Stimulated activated CD4-positive, alpha-beta T cell treated with anti-CD3 and anti-CD28 coated beads, Interleukin-2, amount 100 ng/mL, for 4 hours (primary cell): ENCODE data around the gene GPBAR1.

Source experiments
- DNase-seq: peaks from one replicate; pipeline ENCODE4 v3.0.0-alpha.2; 2020; ENCODE audit warnings: low read depth

GPBAR1 gene

DNA sequence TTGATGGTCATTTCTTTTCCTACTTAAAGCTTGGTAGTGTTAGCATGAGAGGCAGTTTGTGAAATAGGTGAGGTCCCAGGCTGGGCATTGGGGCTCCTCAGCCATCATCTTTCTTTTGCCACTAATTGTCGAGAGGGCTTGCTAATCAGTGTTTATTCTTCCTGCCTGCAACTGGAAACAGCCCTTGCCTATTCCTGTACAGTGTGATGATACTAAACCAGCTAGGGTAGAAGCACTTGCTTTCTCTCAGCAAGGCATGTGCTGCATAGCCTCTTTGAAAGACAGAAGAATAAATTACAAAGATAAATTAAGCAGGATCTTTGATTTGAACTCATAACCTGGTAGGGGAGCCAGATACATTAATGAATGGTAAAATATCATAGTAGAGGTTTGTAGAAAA is 16.6 kb upstream of the GPBAR1 start:
- DNase-seq: no peak

DNA sequence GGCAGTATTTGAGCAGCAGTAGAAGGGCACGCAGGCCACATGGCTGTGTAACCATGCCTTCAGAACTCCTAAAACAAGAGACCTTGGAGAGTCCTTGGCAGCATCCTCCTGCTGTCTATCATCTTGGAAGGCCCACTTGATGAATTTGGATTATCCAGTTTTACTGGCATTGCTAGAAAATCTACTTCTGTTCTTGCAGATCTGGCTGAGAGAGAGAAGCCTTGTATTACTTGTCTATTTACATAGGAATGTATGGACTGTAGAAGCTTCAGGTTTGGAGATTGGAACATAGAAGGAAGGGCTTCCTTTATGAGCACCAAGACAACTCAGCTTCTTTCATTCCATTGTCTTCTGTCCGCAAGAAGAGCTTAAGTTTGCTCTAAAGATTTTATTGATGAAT is 16.1 kb upstream of the GPBAR1 start:
- DNase-seq: no peak

DNA sequence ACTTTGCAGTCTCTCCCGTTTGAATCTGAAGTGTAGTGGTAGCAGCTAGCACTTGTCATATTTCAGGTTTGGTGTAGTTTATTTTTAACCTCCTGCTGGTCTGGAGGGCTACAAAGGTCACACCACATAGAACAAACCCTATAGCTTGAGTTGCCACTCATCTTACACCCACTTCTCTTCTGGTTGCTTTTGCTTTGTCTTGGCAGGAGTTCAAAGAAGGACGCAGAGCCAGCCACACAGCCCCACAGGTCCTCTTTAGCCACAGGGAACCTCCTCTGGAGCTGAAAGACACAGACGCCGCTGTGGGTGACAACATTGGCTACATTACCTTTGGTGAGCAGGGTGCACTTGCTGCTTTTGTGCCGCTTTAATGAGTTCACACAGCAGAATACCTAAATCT is 15.6 kb upstream of the GPBAR1 start:
- no peak for DNase-seq

DNA sequence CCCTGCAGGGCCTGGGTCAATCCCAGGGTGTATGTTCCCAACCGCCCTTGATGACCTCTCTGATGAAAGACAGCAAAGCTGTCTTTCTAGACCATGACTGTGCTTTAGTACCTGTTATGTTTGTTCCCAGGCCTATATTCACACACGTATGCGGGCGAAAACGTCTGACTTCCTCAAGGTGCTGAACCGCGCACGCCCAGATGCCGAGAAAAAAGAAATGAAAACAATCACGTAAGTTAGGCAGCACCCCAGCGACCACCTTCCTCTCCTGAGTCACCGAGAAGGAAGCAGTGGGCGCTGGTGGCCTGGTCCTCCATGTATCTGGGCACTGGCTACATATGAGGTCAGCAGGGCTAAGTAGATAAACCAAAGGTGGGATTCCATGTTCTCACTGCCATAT is 11.1 kb upstream of the GPBAR1 start:
- no peak for DNase-seq

DNA sequence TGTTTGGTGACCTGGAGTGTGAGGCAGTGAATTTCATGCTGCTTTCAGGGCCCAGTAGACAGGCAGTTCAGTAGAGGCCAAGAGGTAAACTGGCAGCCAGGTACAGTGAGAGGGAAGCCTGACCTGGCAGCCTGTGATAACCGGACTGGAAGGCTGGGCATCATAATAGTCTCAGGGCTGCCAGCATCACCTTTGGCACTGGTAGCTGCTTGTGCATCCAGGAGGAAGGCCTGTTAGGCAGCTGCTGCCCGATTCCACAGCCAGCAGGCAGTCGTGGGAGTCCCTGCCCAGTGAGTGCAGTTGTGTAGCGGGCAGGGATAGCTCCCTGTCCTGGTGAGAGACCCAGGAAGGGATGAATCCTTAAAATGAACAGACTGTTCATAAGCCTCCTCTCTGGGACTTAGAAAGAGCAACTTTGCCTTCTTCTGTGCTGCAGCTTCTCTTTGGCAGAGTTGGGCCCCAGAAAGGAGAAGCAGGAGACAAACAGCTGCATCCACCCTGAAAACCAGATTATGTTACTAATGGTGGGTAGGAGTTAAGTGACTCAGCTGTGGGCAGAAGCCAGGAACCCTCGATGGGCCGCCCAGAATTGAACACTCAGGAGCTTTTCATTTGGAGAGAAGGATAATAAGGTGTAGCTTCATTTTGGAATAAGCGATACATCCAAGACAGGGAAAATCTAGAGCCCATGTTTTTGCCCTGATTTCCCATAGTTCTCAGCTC is 8.1 kb upstream of the GPBAR1 start:
- DNase-seq: no peak

DNA sequence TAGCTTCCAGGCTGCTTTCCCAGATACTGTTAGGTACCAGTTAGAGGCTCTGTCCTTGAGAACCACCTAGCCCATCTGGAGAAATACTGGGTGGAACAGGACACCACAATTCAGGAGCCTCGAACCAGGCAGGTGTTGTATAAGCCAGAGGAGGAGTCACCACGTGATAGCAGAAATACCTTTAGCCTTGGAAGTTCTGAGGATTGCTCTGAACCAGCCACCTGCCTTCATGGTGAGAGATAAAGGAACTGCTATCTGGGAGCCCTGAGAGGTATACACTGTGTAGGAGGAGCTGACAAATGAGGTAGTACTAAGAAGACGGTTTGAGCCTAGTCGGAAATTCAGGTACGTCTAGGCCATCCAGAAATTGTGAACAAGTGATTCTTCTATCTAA is 7.6 kb upstream of the GPBAR1 start:
- DNase-seq: no peak

DNA sequence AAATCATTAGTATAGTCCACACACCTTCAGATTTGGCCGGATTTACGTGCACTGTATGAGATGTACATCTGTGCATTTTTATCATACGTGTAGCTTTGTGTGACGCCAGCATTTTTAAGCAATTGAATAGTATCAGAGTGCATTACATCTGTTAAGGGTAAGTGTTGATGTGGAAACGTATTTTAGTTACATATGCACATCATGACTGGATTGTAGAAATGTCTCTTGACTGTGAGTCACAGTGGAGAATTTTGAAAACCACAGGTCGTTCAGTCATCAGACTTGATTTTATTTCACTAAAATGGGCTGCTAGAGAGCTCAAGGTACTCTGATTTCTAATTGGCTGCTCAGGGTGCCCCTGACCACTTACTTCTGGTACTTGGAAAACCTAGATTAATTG is 5.4 kb upstream of the GPBAR1 start:
- no peak for DNase-seq

DNA sequence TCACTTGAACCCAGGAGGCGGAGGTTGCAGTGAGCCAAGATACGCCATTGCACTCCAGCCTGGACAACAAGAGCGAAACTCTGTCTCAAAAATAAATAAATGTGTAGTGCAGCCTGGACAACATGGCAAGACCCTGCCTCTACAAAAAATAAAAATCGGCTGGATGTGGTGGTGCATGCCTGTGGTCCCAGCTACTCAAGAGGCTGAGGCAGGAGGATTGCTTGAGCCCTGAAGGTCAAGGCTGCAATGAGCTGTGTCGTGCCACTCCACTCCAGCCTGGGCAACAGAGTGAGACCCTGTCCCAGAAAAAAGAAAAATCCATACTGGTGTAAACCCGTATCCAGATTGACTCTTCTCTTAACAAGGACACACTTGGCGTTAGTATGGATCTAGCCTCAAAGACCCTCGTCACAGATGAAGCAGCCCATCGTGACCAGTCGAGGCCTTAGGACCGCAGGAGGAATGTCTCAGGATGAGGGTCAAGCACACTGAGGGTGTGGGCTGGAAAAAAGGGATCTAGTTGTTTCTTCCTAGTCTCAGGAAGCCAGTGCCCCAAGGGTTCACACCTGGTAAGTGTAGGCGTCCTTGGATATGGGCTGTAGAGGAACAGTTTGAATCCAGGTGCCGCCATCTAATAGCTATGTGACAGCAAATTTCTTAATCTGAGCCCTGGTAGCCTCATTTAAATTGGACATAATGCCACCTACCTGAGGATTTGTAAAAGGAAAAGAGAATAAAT is 4.0 kb upstream of the GPBAR1 start:
- DNase-seq: no peak

DNA sequence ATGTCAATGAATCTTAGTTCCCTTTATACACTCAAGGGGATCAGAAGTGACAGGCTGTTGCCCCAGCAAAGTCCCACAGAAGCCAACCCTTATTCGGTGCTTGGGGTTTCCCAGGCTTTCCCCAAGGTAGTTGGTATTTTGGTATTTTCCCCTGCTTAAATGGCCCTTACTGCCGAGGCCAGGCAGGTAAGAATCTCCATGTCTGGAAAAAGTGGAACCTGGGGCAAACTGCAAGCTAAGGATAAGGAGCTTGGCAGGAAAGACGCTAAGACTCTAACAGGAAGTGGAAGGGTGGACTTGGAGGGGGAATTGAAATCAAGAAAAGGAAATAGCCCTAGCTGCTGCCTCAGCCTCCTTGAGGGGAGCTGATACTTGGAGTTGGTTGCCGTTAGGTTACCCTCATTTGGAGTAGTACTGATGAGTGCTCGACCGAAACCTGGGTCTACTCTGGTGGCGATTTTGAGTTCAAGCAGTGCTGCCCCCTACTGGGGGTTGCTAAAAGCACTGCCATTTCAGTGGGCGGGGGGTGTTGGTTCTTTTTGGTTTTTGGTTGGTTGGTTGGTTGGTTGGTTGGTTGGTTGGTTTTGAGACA is 3.3 kb upstream of the GPBAR1 start:
- peak; percentile 51 for DNase-seq

DNA sequence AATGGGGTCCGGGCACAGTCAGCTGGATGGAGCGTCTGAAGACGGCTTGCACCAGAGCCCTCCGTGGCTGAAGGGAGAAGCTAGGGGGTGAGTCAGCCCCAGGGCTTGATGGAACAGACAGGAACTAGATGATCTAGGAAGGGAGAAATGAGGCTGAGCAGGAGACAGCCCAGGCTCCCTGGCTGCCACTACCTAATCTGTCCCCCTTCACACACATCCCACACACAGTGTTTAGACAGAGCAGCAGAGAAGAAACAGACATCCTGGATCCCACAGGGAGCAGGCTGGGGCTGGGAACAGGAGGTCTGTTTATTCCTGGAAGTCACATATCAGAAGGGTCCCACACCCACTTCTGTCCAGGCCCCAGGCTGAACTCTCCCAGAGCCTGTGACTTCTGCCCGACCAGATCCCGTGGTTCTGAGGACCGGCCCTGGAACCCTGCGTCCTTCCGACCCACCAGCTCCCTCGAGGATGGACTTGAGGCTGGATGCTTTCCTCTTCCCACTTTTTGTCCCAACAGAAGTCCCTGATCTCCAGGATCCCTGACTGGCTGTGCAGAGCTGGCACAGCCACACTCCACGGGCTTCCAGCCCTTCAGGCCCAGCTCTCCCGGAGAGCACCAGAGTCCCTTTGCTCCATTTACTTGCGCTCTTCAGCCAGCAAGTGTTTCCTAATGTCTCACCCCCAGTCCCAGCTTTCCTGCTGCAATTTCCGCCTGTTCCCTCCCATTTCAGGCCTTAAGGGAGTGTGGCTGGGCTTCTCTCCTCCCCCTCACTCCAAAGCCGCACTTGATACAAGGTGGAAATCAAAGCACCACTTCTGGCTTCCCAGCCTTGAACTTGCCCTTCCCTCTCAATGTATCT is 1.5 kb upstream of the GPBAR1 start:
- DNase-seq: no peak

DNA sequence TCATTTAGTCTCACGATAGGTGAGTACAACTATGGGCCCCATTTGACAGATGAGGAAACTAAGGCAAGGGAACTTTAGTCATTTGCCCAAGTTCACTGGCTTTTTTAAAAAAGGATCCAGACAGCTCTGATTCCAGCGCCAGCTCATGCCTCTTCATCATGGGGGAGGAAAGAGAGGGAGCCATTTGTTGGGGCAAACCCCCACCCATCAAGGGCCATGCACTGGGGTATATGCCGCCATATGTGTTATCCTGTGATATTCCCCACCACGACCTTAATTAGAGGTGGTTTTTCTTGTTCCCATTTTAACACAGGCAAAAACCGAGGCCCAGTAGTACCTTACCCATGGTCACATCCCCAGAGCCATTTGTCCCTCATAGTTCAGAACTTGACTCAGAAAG is 649 bp upstream of the GPBAR1 start:
- no peak for DNase-seq

DNA sequence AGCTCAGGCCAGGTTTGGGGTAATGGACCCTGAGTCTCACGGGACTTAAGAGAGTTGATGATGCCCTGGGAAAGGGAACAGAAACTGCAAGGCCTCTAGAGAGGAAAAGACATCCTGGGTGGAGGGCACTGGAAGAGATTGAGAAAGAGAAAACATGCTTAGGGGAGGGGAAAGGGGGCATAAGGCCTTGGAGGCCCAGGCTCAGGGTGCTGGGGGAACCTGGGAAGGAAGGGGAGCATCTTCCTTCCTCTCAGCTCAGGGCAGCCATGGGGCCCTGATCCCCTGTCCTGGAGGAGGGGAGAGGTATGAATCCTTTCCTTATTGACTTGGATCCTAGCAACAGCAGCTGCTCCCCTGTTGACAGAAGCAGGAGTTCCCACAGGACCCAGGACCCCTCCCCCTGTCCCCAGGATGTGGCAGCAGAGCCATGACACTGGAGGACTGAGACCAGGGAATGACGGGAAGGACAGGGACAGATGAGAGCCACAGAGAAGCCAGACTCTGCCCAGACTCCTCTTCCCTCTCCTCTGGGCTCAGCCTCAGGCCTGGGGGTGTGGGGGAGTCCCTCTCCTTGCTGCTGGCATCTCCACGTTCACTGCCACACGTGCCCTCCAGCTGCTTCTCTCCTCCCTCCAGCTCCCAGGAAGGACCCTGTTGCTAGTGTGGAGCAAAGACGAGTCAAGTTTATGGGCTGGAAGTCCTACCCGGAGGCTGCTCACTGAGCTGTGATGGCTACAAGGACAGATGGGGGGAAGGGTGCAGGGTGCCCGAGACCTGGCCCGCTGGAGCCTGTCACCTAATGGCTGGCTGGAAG is 815 bp downstream of the GPBAR1 start:
- no peak for DNase-seq

DNA sequence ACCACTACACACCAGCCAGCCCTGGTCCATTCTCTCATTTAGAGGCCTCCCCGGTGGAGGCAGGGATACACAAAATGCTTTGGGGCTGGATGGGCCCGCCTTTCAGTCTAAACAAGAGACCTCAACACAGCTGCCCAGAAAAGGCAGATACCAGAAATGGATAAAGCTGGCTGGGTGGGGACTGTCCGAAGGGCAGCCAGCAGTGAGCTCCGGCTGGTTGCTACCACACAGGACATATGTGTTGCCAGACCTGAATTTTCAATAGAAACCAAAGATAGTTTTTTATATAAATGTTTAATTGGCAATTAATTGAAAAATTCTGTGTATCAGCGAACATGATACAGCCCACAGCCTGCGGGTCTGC is 1.4 kb downstream of the GPBAR1 start:
- DNase-seq: no peak

DNA sequence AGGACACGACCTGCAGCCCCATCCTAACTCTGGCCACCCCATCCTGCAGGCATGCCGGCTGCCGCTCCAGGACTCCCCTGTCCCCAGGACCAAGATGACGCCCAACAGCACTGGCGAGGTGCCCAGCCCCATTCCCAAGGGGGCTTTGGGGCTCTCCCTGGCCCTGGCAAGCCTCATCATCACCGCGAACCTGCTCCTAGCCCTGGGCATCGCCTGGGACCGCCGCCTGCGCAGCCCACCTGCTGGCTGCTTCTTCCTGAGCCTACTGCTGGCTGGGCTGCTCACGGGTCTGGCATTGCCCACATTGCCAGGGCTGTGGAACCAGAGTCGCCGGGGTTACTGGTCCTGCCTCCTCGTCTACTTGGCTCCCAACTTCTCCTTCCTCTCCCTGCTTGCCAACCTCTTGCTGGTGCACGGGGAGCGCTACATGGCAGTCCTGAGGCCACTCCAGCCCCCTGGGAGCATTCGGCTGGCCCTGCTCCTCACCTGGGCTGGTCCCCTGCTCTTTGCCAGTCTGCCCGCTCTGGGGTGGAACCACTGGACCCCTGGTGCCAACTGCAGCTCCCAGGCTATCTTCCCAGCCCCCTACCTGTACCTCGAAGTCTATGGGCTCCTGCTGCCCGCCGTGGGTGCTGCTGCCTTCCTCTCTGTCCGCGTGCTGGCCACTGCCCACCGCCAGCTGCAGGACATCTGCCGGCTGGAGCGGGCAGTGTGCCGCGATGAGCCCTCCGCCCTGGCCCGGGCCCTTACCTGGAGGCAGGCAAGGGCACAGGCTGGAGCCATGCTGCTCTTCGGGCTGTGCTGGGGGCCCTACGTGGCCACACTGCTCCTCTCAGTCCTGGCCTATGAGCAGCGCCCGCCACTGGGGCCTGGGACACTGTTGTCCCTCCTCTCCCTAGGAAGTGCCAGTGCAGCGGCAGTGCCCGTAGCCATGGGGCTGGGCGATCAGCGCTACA is 2.1 kb downstream of the GPBAR1 start:
- DNase-seq: no peak

DNA sequence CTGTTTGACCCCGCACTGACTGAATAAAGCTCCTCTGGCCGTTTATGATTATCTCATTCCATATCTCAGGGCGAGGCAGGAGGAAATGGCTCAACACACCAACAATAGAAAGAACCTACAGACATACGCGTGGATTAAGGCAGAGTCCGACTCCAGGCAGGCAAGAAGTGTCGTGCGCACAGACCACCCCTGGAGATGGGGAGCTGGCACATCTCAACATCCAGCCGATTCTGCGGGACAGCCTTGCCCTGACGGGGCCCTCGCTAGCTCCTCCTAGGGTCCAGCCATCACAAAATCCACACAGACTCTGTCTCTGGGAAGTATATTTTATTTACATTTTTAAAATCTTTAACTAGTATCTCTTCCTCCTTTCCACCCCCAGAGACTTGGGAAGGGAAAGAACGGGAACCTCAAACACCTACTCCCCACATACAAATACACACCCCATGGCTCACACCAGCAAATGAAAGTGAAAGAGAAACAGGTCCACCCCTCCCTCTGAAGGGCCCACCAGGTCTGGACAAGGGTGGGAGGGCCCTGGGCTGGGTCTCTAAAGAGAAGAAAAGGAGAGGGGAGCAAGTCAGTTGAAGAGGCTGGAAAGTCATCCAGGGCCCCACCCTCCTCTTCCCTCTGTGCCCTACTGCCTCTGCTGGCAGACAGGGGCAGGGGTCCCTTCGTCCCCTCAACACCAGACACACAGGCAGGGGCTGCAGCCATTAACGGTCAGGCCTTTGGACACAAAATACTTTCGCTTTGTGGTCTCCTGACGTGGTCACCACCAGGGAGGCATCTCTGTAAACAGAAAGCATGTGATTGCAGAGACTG is 3.2 kb downstream of the GPBAR1 start:
- no peak for DNase-seq

DNA sequence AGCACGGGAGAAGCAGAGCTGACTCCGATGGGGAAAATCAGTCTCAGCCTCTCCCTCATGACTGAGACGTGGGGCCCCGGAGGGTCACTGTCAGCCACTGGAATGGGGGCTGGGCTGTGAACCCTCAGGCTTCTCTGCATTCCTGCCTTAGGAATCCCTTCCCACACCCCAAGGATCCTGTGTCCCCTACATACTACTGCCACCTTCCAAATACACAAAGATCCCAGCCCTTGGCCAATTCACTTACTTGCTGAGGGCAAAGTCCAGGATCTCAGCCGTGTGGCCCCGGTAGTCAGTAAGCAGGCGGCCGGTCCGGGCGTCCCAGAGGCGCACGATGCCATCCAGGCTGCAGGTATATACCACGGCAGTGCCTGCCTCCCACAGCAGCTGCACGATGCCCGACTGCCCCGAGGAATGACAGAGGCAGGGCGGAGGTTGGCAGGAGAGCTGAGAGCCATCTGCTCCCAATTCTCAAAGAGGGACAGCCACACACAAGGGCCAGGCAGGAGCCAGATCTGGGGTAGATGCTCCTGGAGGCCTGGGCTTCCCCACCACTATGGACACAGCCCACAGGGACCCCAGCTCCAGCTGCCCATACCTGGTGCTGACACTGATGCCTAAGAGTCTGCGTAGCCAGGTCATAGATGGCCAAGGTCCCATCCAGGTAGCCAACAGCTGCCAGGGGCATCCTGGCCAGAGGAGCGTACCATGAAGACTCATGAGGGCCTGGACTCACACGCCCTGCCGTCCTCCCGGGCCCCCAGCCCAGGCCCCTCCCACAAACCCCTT is 4.2 kb downstream of the GPBAR1 start:
- no peak for DNase-seq

DNA sequence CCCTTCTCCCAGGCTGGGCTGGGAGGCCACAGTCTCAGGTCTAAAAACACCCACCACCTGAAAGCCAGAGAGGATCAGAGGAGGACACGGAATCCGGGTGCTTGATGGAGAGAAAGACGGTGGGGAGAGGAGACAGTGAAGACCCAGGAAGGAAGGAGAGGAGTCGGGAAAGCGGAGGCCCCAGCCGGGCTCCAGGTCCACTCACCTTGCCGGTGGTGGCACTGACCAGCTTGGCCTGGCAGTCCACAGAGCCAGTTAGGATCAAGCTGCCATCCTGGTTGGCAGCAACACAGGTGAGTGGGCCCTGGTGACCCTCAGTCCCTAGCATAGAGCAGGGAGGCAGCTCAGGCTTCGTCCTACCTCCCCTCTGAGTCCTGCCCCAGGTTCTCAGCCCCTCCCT is 4.8 kb downstream of the GPBAR1 start:
- no peak for DNase-seq

DNA sequence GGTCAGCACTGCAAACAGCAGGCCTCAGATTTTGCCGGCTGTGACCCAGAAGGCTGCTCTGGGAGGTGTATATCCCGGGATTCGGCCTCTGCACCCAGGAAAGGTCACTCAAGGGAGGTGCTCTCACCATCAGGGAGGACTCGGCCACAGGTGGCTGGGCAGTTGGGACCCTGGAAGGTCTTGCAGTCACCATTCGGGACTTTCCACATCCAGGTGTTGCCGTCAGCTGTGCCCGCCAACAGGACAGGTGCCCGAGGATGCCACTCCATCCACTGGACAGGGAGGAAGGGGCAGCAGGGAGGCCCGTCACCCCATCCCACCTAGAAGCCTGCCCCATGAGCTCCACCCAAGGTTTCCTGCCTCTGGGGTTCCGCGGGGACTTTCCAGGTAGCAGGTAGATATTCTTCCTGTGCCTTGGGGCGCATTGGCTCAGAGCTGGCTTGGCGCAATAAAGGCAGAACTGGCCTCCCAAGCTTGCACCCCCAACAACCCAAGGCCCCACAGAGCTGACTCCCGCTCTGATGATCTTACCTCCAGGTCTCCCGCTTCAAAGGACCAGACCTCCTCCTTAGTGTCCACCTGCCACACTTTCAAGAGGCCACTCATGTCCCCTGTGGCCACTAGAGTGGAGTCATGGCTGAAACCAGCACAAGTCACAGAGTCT is 5.6 kb downstream of the GPBAR1 start:
- no peak for DNase-seq
